GM12878 (cell line): ENCODE results near the gene NAV1. TPM values are rescaled to one million over a fixed set of nuclear protein-coding genes. Genes with fewer than 3 reads are reported as not detected.

ENCODE experiments used
- ATF7 ChIP-seq: fragments of 450-650 bp; IDR thresholded peaks from 2 replicates; pipeline ENCODE4 v1.6.1; 2016; ENCODE audit warnings: low read depth, mild to moderate bottlenecking
- CBX3 ChIP-seq: fragments of 200-600 bp; sonication (generic); IDR thresholded peaks from 2 replicates; pipeline ENCODE4 v1.6.1; 2016; ENCODE audit warnings: low read depth, borderline replicate concordance
- E2F8 ChIP-seq: fragments of 450-650 bp; IDR thresholded peaks from 2 replicates; pipeline ENCODE4 v1.6.1; 2018; ENCODE audit warnings: mild to moderate bottlenecking, low read depth, moderate library complexity; ENCODE audit not compliant: partially characterized antibody
- FOXK2 ChIP-seq: fragments of 450-650 bp; IDR thresholded peaks from 2 replicates; pipeline ENCODE4 v1.6.1; 2017; ENCODE audit warnings: mild to moderate bottlenecking, moderate library complexity
- KAT2A ChIP-seq: conservative IDR thresholded peaks from 2 replicates; pipeline ENCODE4 v1.6.1; 2011; ENCODE audit warnings: low read depth, low read length; ENCODE audit not compliant: control insufficient read depth
- NFYB ChIP-seq: IDR thresholded peaks from 2 replicates; pipeline ENCODE4 v1.6.1; 2011; ENCODE audit warnings: low read depth, mild to moderate bottlenecking, low read length, improper control_type of control experiment, moderate library complexity; ENCODE audit not compliant: insufficient read depth
- RBBP5 ChIP-seq: fragments of 200-600 bp; sonication (generic); conservative IDR thresholded peaks from 2 replicates; pipeline ENCODE4 v1.6.1; 2016
- RFX5 ChIP-seq: IDR thresholded peaks from 2 replicates; pipeline ENCODE4 v1.6.1; 2011; ENCODE audit warnings: low read depth, low read length, improper control_type of control experiment
- SIX5 ChIP-seq: IDR thresholded peaks from 2 replicates; pipeline ENCODE4 v1.6.1; 2011; ENCODE audit warnings: mild to moderate bottlenecking, low read depth, low read length, moderate library complexity; ENCODE audit not compliant: severe bottlenecking
- SMAD1 ChIP-seq: fragments of 450-650 bp; IDR thresholded peaks from 2 replicates; pipeline ENCODE4 v1.6.1; 2018; ENCODE audit warnings: mild to moderate bottlenecking, low read depth; ENCODE audit not compliant: partially characterized antibody
- SMAD5 ChIP-seq: IDR thresholded peaks from 2 replicates; pipeline ENCODE4 v1.6.1; 2016; ENCODE audit warnings: antibody characterized with exemption, low read depth
- SRF ChIP-seq, 2 experiments: IDR thresholded peaks; 2 replicates each; pipeline ENCODE4 v1.6.1; 2011; ENCODE audit warnings: low read depth in 2 of 2, low read length in 2 of 2, mild to moderate bottlenecking in 1 of 2, moderate library complexity in 1 of 2
- ZBTB11 ChIP-seq: fragments of 450-650 bp; formaldehyde crosslinking; IDR thresholded peaks from 2 replicates; pipeline ENCODE4 v1.5.0; 2022; ENCODE audit warnings: mild to moderate bottlenecking, missing genetic modification characterization
- ZNF687 ChIP-seq: fragments of 450-650 bp; IDR thresholded peaks from 2 replicates; pipeline ENCODE4 v1.6.1; 2017; ENCODE audit warnings: mild to moderate bottlenecking, moderate library complexity
- polyA plus RNA-seq, 11 experiments: library from polyadenylated mRNA; depleted of rRNA in 4 of 11; unstranded in 6 of 11; stranded (reverse) in 5 of 11; fragments of >200 nt; fragmentation: Nextera tagmentation in 4 of 11; fragmentation: Illumina TruSeq in 1 of 11; extraction: Ambion mirVana in 4 of 11; extraction: Trizol in 1 of 11; gene quantifications; 1 replicate in 1 of 11; 2 replicates in 10 of 11; pipeline versions ENCODE4 v1.2.1 to v1.2.3, GENCODE V29; 2011 to 2016; ENCODE audit warnings: inconsistent platforms in 2 of 11, missing spikeins in 2 of 11, low read depth in 1 of 11
- total RNA-seq, 4 experiments: library from RNA; depleted of rRNA in 3 of 4; stranded (reverse); fragments of >200 nt in 3 of 4; fragmentation: Illumina TruSeq in 1 of 4; extraction: Trizol in 1 of 4; gene quantifications; 2 replicates each; pipeline versions ENCODE4 v1.2.1 to v1.2.3, GENCODE V29; 2013 to 2021
- TF ChIP-seq, protein P1 (sequence below): IDR thresholded peaks from 2 replicates; pipeline ENCODE4 v1.6.1; 2011; ENCODE audit warnings: low read depth, low read length, improper control_type of control experiment, borderline replicate concordance
- TF ChIP-seq, protein P2 (sequence below): fragments of 450-650 bp; IDR thresholded peaks from 2 replicates; pipeline ENCODE4 v1.6.1; 2017; ENCODE audit warnings: borderline replicate concordance

The NAV1 gene
- total and polyA plus RNA-seq, 10 of the 15 experiments (the other 5 are each of a cell fraction or from before 2014, with no cell fraction given), result 0.04 to 1.3 (median 0.36) TPM

GRCh38 chr1:201506557-201507359 is 32.2 kb upstream of the NAV1 start, which contains the start of gene CSRP1 (continued):
- TF ChIP-seq, protein P1, sequence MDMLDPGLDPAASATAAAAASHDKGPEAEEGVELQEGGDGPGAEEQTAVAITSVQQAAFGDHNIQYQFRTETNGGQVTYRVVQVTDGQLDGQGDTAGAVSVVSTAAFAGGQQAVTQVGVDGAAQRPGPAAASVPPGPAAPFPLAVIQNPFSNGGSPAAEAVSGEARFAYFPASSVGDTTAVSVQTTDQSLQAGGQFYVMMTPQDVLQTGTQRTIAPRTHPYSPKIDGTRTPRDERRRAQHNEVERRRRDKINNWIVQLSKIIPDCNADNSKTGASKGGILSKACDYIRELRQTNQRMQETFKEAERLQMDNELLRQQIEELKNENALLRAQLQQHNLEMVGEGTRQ, result no peak
- TF ChIP-seq KAT2A (no peak), RFX5 (no peak), SMAD1 (no peak), RBBP5 (no peak), NFYB (peak; percentile 54; the same call in 1 of the 2 replicates), ATF7 (peak; percentile 72), SRF (IDR thresholded peaks at IDR 0.05; ENCODE audit: low read depth in 2 of 2, low read length in 2 of 2) (no peak), SIX5 (no peak), E2F8 (no peak), CBX3 (no peak), ZNF687 (peak; percentile 91), FOXK2 (no peak), ZBTB11 (CRISPR knock-in tag) (no peak), SMAD5 (no peak)
- TF ChIP-seq, protein P2, sequence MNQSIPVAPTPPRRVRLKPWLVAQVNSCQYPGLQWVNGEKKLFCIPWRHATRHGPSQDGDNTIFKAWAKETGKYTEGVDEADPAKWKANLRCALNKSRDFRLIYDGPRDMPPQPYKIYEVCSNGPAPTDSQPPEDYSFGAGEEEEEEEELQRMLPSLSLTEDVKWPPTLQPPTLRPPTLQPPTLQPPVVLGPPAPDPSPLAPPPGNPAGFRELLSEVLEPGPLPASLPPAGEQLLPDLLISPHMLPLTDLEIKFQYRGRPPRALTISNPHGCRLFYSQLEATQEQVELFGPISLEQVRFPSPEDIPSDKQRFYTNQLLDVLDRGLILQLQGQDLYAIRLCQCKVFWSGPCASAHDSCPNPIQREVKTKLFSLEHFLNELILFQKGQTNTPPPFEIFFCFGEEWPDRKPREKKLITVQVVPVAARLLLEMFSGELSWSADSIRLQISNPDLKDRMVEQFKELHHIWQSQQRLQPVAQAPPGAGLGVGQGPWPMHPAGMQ, result no peak
